Memory B cell (primary cell): ENCODE data around the gene PTGR3.
"Not testable (repeated sequence)": the region's sequence is repeated elsewhere in the genome, so short reads cannot be mapped to it uniquely, and the experiment has no call there.

Source experiments
- ATAC-seq: fragments of 150-1000 bp; cut with Tn5 transposase; 2 replicates; pipeline ENCODE4 v1.10.0; 2021; ENCODE audit warnings: low read depth, mild to moderate bottlenecking, moderate library complexity
- DNase-seq, 2 donors: peaks; one replicate each; pipeline ENCODE4 v3.0.0; 2022; ENCODE audit warnings: low spot score in 2 of 2
- H3K27ac Mint-ChIP-seq: one replicate; pipeline ENCODE4 v1.8.0; 2022; ENCODE audit warnings: mild to moderate bottlenecking, moderate library complexity, mixed read lengths
- H3K27me3 Mint-ChIP-seq: one replicate; pipeline ENCODE4 v1.8.0; 2022; ENCODE audit warnings: mixed read lengths
- H3K36me3 Mint-ChIP-seq: one replicate; pipeline ENCODE4 v1.8.0; 2022; ENCODE audit warnings: mild to moderate bottlenecking, mixed read lengths
- H3K4me1 Mint-ChIP-seq: one replicate; pipeline ENCODE4 v1.8.0; 2022; ENCODE audit warnings: mixed read lengths
- H3K4me3 Mint-ChIP-seq: one replicate; pipeline ENCODE4 v1.8.0; 2022; ENCODE audit warnings: mild to moderate bottlenecking, moderate library complexity, mixed read lengths
- H3K9me3 Mint-ChIP-seq: one replicate; pipeline ENCODE4 v1.8.0; 2022; ENCODE audit warnings: mixed read lengths

The PTGR3 gene

DNA sequence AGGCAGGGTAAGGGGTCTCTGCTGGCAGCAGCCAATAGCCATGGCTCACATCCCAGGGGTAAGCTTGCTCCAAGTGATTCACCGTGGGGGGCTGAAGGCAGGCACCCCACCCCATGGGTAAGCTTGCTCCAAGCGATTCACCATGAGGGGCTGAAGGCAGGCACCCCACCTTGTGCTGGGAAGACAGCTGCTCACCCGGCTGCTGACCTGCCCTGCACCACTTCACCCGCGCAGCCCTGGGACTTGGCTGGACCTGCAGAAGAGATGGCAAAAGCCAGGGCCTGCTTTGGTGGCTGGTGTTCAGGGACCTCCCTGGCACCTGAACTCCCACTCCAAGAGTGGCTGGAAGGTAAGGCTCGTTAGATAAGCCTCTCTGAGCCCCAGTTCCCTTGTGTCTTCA lies 19.2 kb downstream of the PTGR3 start:
- no peak overlapping the region for H3K27ac Mint-ChIP-seq
- H3K9me3 Mint-ChIP-seq: peaks cover 3% of the 10 kb centered on the region
- DNase-seq (no peak), ATAC-seq (no peak)
- H3K4me3 Mint-ChIP-seq: no peak overlapping the region
- H3K4me1 Mint-ChIP-seq: peaks cover 2% of the 10 kb centered on the region
- H3K36me3 Mint-ChIP-seq: peaks cover 4% of the 10 kb centered on the region
- peaks cover 9% of the 10 kb centered on the region for H3K27me3 Mint-ChIP-seq

DNA sequence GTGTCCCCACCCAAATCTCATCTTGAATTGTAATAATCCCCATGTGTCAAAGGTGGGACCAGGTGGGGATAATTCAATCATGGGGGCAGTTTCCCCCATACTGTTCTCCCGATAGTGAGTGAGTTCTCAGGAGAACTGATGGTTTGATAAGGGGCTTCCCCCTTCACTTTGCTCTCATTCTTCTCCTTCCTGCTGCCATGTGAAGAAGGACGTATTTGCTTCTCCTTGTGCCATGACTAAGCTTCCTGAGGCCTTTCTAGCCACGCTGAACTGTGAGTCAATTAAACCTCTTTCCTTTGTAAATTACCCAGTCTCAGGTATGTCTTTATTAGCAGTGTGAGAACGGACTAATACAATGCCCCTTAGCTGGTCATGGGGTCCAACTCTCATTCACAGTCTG lies 21.2 kb downstream of the PTGR3 start:
- H3K36me3 Mint-ChIP-seq, DNase-seq, H3K27me3 Mint-ChIP-seq, H3K9me3 Mint-ChIP-seq, H3K4me3 Mint-ChIP-seq, H3K4me1 Mint-ChIP-seq, H3K27ac Mint-ChIP-seq, ATAC-seq: not testable (repeated sequence)

DNA sequence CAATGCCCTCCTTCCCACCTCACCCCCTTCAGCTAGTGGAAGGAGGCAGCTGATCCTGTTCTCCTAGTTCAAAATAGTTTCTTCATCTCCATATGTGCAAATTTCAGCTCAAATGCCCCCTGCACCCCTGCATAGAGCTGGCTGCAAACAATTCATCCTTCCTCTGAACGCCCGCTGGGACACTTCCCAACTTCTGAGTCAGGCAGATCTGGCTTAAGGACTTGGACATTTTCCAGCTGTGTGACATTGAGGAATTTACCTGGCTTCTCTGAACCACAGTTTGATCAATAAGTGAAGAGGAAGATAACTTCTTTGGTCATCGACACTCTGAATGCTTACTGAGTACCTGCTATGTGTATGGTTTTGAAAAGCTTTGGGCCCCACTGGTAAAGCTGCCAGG lies 23.5 kb downstream of the PTGR3 start:
- Mint-ChIP-seq H3K9me3 (peaks cover 6% of the 10 kb centered on the region), H3K4me1 (peaks cover 2% of the 10 kb centered on the region), H3K27ac (no peak overlapping the region), H3K27me3 (peaks cover 9% of the 10 kb centered on the region), H3K36me3 (peaks cover 4% of the 10 kb centered on the region), H3K4me3 (no peak overlapping the region)
- ATAC-seq: no peak
- DNase-seq: no peak

DNA sequence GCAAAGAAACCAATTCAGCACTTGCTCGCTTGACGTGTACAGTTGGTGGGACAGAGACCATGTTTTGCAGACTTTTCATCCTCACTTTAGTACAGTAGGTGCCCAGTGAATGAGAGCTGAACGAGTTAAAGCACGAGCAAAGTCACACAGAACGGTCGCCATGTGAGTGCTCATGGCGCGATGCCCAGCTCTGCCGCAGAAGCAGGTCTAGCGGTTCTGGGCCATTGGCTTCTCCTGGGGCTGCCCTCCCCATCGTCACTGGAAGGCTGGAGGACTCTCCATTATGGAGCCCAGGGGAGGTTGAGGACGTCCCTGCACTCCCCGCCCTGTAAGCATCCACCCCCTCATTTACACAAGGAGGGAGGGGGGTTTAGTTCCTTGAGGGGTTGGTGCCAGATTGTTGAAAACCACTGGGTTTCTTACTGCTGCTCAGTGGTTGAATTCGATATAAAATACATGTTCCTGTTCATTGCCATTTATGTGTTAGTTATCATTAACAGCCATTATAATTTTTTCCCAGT lies 24.9 kb downstream of the PTGR3 start:
- peaks cover 6% of the 10 kb centered on the region for H3K9me3 Mint-ChIP-seq
- no peak overlapping the region for H3K4me3 Mint-ChIP-seq
- DNase-seq: no peak
- peaks cover 9% of the 10 kb centered on the region for H3K27me3 Mint-ChIP-seq
- peaks cover 4% of the 10 kb centered on the region for H3K36me3 Mint-ChIP-seq
- H3K4me1 Mint-ChIP-seq: peaks cover 2% of the 10 kb centered on the region
- no peak for ATAC-seq
- no peak overlapping the region for H3K27ac Mint-ChIP-seq

DNA sequence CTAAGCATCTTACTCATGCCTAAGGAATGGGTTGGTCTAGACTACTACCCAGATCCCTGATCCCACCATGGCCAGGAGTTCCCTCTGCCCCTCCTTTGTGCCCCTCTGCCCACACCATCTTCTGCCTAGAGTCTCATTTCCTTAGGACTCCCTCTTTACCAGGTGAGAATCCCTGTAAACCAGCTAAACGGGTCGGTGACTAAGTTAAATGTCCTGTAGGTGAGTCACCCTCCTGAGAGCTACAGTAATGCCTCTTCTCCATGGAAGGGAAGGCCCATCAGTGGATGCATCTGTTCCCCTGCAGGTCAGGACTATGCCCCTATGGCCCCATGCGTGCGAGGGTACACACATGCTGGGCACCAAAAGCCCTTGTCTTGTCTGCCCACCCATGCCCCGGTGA lies 25.4 kb downstream of the PTGR3 start:
- DNase-seq (no peak), ATAC-seq (no peak)
- Mint-ChIP-seq H3K27me3 (peaks cover 9% of the 10 kb centered on the region), H3K9me3 (peaks cover 6% of the 10 kb centered on the region), H3K4me3 (no peak overlapping the region), H3K4me1 (peaks cover 2% of the 10 kb centered on the region), H3K27ac (no peak overlapping the region), H3K36me3 (peaks cover 4% of the 10 kb centered on the region)

DNA sequence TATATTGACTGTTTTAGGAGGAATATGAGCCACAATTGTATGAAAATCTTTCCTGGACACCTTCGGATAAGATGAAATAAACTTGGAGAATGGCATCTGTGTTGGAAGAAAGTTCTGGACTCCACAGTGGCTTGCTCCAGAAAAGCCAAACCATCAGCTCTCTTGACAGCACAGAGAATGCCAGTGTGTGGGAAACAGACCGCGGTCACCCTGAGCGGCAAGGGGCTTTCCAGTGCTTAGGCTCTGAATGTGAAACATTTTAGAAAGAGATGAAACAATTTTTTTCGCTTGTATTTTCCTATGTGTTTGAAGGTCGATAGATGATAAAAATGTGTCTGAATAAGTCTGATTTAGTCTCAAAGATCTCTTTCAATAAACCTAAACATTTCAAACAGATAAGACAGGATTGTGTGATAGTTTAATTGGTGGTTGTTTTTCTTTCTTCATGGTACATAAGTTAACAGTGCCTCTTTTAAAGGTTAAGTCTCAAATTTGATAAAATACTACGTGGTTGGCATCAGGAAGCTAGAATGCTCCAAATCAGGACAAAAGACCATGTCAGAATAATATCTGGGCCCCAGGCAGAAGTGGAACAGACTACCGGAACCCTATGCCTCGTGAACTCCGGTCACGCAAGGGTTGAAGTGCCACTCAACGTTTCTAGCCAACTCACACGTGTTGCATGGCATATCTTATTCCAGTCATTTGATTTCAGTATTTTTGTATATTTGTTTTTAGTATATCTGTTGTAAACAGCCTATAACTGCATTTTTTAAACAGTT lies 28.9 kb downstream of the PTGR3 start:
- DNase-seq (no peak), ATAC-seq (no peak)
- no peak overlapping the region for H3K27ac Mint-ChIP-seq
- no peaks in the 10 kb centered on the region for H3K27me3 Mint-ChIP-seq
- H3K9me3 Mint-ChIP-seq: peaks cover 3% of the 10 kb centered on the region
- no peaks in the 10 kb centered on the region for H3K4me1 Mint-ChIP-seq
- H3K36me3 Mint-ChIP-seq: no peaks in the 10 kb centered on the region
- H3K4me3 Mint-ChIP-seq: no peak overlapping the region

DNA sequence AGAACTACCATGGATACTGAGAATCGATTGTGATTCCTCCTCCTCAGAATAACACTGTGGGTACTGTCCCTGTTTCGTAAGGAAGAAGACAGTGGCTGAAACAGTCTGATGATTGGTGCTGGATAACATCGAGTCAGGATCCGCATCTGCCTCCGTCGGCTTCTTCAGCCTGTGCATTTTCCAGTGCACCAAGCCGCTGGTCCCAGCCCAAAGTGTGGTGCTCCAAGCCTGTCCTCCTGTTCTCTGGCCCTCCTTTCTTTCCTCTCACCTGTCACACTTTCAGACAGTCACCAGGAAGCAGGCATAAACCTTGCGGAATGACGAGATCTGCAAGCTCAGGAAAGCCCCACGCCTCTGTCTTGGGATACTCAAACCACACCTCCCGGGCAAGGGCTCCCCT lies 30.6 kb downstream of the PTGR3 start:
- Mint-ChIP-seq H3K27me3 (no peaks in the 10 kb centered on the region), H3K27ac (no peak overlapping the region), H3K9me3 (peaks cover 3% of the 10 kb centered on the region), H3K4me3 (no peak overlapping the region), H3K36me3 (no peaks in the 10 kb centered on the region), H3K4me1 (peaks cover 6% of the 10 kb centered on the region)
- DNase-seq (no peak), ATAC-seq (no peak)

DNA sequence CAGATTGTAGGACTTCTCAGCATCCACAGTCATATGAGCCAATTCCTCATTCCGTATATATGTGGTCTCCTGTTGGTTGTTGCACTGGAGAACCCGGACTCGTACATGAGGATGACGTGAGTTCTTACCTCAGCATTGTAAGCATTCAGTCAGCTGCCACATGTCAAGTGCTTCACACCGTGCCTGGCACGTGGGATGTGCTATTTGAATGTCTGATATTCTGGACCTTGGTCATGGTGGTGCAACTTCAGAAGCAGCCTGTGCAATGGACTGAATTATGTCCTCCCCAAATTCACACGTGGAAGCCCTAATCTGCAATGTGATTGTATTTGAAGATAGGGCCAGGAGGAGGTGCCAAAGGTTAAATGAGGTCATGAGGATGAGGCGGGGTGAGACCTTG lies 32.1 kb downstream of the PTGR3 start:
- H3K4me3 Mint-ChIP-seq: no peak overlapping the region
- H3K36me3 Mint-ChIP-seq: no peaks in the 10 kb centered on the region

DNA sequence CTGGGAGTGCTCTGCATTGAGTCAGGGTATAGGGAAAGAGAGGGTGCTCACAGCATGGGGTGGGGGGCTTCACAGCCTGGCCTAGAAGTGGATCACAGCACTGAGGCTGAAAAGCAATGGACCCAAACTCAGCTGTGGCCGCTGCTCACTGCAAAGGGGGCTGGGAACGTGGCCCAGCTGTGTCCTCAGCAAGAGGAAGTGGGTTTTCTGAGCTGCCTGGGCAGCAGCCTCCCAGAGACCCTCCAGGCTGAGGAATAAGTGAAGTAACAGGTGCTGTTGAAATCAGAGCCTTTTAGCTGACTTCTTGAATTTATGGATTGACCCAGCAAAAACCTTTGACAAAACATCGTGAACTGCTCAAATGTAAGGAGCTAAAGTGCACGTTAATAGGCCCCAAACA lies 35.2 kb downstream of the PTGR3 start:
- Mint-ChIP-seq H3K27ac (no peak overlapping the region), H3K4me3 (no peak overlapping the region), H3K9me3 (no peaks in the 10 kb centered on the region), H3K27me3 (no peaks in the 10 kb centered on the region), H3K4me1 (peaks cover 18% of the 10 kb centered on the region), H3K36me3 (no peaks in the 10 kb centered on the region)
- DNase-seq: no peak
- ATAC-seq: no peak

More for the DNA sequence above, 32.1 kb downstream of the PTGR3 start:
- H3K4me1 Mint-ChIP-seq: peaks cover 18% of the 10 kb centered on the region
- no peaks in the 10 kb centered on the region for H3K27me3 Mint-ChIP-seq
- ATAC-seq (no peak), DNase-seq (no peak)
- H3K27ac Mint-ChIP-seq: no peak overlapping the region
- H3K9me3 Mint-ChIP-seq: peaks cover 1% of the 10 kb centered on the region

DNA sequence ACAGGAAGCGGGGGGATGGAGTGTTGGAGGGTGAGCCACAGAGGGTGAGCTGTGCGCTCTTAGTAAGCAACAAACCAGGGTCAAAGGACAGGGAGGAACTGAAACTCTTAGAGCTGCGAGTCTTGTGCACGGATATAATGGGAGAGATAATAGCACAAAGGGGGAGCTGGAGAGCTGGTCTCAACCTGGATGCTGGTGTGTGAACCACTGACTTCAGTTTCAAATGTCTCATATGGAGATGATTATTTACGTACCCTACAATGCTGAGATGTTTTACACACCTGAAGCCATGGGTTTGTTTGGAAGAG lies 35.9 kb downstream of the PTGR3 start:
- Mint-ChIP-seq H3K4me3 (no peak overlapping the region), H3K27me3 (no peaks in the 10 kb centered on the region), H3K27ac (no peak overlapping the region), H3K9me3 (no peaks in the 10 kb centered on the region), H3K36me3 (no peaks in the 10 kb centered on the region), H3K4me1 (peaks cover 18% of the 10 kb centered on the region)
- DNase-seq (peak; percentile 14 to 41), ATAC-seq (peak; percentile 99)

DNA sequence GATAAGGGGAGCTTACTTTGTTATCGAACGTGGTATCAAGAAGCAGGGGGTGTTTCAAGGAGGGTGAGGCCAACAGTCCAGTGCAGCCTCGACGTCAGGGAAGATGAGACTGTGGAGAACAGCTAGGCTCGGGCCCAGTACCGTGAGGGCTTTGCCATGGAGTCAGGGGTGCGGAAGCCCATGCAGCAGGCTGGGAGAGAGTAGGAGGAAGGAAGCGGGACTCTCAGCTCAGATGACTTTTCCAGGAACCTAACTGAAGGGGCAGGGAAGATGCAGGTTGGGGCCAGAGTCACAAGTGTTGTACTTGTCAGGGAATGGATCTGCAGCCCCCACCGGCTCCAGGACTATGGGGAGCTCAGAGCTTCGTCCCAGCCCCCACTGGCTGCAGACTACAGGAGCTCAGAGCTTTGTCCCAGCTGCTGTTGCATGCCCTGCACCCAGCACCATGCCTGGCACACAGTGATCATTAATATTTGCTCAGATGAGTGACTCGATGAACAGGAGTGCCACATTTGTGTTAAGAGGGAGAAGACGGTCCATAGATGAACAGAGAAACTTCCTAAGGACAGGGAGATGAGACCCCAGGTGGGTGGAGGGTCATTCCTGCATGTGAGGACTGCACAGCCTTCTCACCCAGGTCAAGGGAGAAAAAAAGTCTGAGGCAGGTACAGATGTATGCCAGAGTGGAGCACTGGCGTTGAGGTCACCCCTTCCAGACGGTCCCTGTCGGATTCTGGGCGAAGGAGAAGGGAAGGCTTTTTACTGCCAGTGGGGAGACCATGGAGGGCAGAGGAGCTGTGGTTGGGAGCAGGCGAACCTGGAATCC lies 36.4 kb downstream of the PTGR3 start:
- Mint-ChIP-seq H3K9me3 (no peaks in the 10 kb centered on the region), H3K4me1 (peaks cover 18% of the 10 kb centered on the region), H3K4me3 (no peak overlapping the region), H3K27me3 (no peaks in the 10 kb centered on the region), H3K36me3 (no peaks in the 10 kb centered on the region), H3K27ac (no peak overlapping the region)
- DNase-seq: no peak
- peak; percentile 6 for ATAC-seq

DNA sequence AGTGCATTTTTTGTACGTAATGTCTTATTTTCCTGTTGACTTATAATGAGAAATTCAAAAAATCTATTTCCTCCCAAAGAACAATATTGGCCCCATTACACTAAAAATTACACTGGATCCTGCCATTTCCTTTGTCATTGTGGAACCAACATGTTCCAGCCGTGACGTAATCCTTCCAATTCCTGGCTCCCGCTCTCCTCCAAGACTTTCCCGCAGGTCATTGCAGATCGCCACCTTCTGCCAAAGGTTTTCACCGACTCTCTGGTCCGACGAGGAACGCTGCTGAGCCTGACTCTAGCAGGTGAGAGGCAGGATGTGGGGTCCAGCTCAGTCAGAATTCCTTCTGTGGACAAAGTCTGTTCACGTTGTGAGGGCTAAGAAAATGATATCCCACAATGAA lies 38.0 kb downstream of the PTGR3 start:
- peaks cover 18% of the 10 kb centered on the region for H3K4me1 Mint-ChIP-seq
- DNase-seq: no peak
- H3K27me3 Mint-ChIP-seq: no peaks in the 10 kb centered on the region
- no peaks in the 10 kb centered on the region for H3K9me3 Mint-ChIP-seq
- no peak for ATAC-seq
- no peaks in the 10 kb centered on the region for H3K36me3 Mint-ChIP-seq
- H3K4me3 Mint-ChIP-seq: no peak overlapping the region
- H3K27ac Mint-ChIP-seq: no peak overlapping the region

DNA sequence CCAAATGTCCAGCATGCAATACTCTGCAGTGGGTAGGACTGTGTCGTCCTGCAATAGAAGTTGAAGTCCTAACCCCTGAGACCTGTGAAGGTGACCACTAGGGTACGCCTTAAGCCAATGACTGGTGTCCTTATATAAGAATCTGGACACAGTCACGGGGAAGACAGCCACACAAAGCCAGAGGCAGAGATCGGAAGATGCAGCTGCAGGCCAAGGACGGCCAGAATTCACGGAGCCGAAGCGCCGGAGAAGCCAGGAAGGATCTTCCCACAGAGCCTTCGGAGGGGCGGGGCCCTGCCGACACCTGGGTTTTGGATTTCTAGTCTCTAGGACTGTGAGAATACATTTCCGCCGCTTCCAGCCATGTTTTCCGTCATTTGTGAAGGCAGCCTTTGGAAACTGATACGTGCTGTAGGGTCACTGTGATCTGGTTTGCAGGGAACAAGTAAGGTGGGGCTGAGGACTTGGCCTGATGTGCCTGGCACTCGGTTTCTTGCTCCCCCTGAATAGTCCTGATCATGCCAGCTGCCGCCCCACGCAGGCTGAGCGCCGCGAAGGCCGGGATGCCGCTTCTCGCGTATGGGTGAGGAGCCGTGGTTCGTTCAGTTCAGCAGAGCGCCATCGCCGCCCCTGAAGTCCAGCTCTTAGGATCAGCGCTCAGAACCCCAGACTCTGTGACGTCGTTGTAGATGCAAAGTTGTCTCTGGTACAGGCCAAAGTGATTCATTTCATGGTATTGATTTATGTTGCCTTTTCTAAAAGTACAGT lies 38.7 kb downstream of the PTGR3 start:
- Mint-ChIP-seq H3K27me3 (no peaks in the 10 kb centered on the region), H3K36me3 (no peaks in the 10 kb centered on the region), H3K4me3 (no peak overlapping the region), H3K9me3 (no peaks in the 10 kb centered on the region), H3K4me1 (peaks cover 18% of the 10 kb centered on the region), H3K27ac (no peak overlapping the region)
- no peak for ATAC-seq
- DNase-seq: no peak

DNA sequence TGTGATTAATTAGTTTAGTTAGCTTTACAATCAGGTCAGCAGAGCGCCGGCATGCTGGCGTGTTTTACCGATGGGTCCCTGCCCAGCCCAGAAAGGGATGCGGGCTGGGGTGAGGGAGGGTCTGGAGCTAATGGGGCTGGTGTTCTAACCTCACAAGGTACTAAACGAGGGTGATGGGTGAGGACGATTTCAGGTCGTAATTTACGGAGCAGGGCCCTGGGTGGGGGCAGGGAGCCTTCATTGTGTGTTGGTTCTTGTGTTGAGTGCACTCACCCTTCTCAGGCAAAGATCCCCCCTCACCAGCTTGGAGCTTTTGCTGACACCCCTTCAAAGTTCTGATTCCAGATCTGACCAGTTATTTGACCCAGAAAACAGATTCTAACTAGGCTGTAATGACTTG lies 39.5 kb downstream of the PTGR3 start:
- Mint-ChIP-seq H3K4me3 (no peak overlapping the region), H3K9me3 (no peaks in the 10 kb centered on the region), H3K27ac (no peak overlapping the region), H3K27me3 (no peaks in the 10 kb centered on the region), H3K4me1 (peaks cover 18% of the 10 kb centered on the region), H3K36me3 (no peaks in the 10 kb centered on the region)
- no peak for ATAC-seq
- DNase-seq: no peak
